ENCODE results near the gene GALNT2. TPM values are rescaled to one million over a fixed set of nuclear protein-coding genes. Genes with fewer than 3 reads are reported as not detected.

Gene GALNT2
- total and polyA plus RNA-seq, 9 donors, result 30.3 to 89.2 (median 79.2) TPM

DNA sequence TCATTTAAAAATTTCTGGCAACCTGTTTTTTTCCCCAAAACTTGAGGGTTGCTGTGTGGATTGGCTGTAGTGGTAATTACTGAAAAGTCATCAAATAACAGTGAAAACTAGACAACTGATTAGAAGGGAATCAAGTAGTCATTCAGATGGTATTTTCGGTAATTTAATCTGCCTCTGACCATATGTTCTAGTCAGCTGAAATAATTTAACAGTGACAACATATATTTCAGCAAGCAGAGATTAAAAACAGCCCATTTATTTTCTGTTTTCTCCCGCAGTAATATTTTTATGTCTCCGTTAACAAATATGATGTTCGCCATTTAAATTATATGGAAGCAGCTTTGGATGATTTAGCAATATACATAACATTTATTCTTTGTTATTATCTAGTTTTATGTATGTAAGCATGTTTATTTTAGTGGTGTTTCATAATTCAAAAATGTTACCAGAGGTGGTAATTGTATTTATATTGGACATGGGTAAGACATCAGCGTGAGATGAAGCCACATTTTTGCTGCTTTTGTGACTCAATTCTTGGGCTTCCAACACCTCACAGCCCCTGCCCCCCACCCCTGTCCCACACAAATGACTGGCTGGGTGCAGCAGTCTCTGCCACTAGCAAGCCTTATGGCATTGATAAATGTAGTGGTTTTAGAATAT is 104.4 kb downstream of the GALNT2 start:
- no peaks in the 10 kb centered on the region for H3K27me3 ChIP-seq (ENCODE audit: control insufficient read depth, insufficient read depth, low read length)
- H3K9me3 ChIP-seq (replicated peaks; ENCODE audit: control insufficient read depth, low read depth, low read length), result peaks cover 2% of the 10 kb centered on the region
- H3K4me3 ChIP-seq (ENCODE audit: low read length), result no peak overlapping the region
- DNase-seq, result peak; percentile 65
- H3K27ac ChIP-seq (ENCODE audit: low read length), result peak overlapping the region; percentile 54
- no CpG with 5 or more reads among the region's 5 CpGs for WGBS (ENCODE audit: insufficient coverage)
- H3K4me1 ChIP-seq (ENCODE audit: control insufficient read depth, insufficient read depth, low read length), result peaks cover 43% of the 10 kb centered on the region
- H3K36me3 ChIP-seq (ENCODE audit: control insufficient read depth, insufficient read depth, low read length), result no peaks in the 10 kb centered on the region

DNA sequence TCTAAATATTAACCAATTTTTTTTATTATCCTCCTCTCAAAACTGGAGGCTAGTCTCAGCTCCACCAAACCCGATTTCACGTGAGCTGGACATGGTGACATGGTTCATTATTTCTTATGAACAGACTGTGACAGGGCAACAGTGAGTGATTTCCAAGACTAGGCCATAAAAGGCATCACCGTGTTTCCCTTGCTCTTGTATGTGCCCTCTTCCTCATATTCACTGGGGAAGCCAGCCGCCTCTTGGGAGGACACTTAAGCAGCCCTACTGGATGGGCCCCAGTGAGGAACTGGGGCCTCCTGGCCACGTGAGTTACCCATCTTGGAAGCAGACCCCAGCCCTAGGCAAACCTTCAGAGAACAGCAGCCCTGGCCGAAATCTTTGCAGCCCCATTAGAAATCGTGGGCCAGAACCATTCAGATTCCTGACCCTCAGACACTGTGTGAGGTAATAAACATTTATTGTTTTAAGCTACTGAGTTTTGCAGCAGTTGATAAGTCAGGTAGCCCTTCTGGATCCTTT is 105.0 kb downstream of the GALNT2 start:
- DNase-seq, result no peak
- Histone ChIP-seq H3K9me3 (replicated peaks; ENCODE audit: control insufficient read depth, low read depth, low read length) (peaks cover 2% of the 10 kb centered on the region), H3K36me3 (ENCODE audit: control insufficient read depth, insufficient read depth, low read length) (no peaks in the 10 kb centered on the region), H3K27me3 (ENCODE audit: control insufficient read depth, insufficient read depth, low read length) (no peaks in the 10 kb centered on the region), H3K4me1 (ENCODE audit: control insufficient read depth, insufficient read depth, low read length) (peaks cover 48% of the 10 kb centered on the region), H3K4me3 (ENCODE audit: low read length) (no peak overlapping the region), H3K27ac (ENCODE audit: low read length) (peak overlapping the region; percentile 54)
- WGBS (ENCODE audit: insufficient coverage), result 77% methylated on average over 7 of the region's 7 CpGs

- Histone ChIP-seq H3K9me3 (replicated peaks; ENCODE audit: control insufficient read depth, low read depth, low read length) (no peaks in the 10 kb centered on the region), H3K36me3 (ENCODE audit: control insufficient read depth, insufficient read depth, low read length) (no peaks in the 10 kb centered on the region), H3K4me1 (ENCODE audit: control insufficient read depth, insufficient read depth, low read length) (peaks cover 56% of the 10 kb centered on the region), H3K27ac (ENCODE audit: low read length) (no peak overlapping the region), H3K27me3 (ENCODE audit: control insufficient read depth, insufficient read depth, low read length) (no peaks in the 10 kb centered on the region), H3K4me3 (ENCODE audit: low read length) (no peak overlapping the region)
- WGBS (ENCODE audit: insufficient coverage), result 90% methylated on average over 5 of the region's 11 CpGs
- DNase-seq, result no peak
Observed at GRCh38 chr1:230173187-230173975, 106.3 kb downstream of the GALNT2 start.

DNA sequence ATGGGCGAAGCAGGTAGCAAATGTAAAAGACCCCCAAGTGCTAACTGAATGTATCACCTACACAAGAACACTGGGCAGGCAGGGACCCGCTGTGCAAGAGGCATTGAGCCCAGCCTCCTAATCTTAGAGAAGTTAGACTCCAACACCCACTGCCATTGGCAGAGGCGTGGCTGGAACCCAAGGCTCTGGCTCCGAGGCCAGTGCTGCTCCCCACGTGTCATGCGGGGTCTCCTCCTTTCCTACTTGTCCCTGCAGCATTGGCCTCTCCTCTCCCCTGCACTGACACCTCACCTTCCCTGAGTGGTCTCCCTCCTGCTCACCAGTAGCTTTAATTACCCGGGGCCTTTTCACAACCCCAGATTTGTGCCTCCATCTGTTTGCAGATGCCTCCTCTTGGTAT is 107.0 kb downstream of the GALNT2 start:
- H3K27me3 ChIP-seq (ENCODE audit: control insufficient read depth, insufficient read depth, low read length), result no peaks in the 10 kb centered on the region
- peaks cover 56% of the 10 kb centered on the region for H3K4me1 ChIP-seq (ENCODE audit: control insufficient read depth, insufficient read depth, low read length)
- DNase-seq, result no peak
- H3K27ac ChIP-seq (ENCODE audit: low read length), result no peak overlapping the region
- H3K9me3 ChIP-seq (replicated peaks; ENCODE audit: control insufficient read depth, low read depth, low read length), result no peaks in the 10 kb centered on the region
- H3K4me3 ChIP-seq (ENCODE audit: low read length), result no peak overlapping the region
- 83% methylated on average over 6 of the region's 7 CpGs for WGBS (ENCODE audit: insufficient coverage)
- H3K36me3 ChIP-seq (ENCODE audit: control insufficient read depth, insufficient read depth, low read length), result peaks cover 3% of the 10 kb centered on the region

DNA sequence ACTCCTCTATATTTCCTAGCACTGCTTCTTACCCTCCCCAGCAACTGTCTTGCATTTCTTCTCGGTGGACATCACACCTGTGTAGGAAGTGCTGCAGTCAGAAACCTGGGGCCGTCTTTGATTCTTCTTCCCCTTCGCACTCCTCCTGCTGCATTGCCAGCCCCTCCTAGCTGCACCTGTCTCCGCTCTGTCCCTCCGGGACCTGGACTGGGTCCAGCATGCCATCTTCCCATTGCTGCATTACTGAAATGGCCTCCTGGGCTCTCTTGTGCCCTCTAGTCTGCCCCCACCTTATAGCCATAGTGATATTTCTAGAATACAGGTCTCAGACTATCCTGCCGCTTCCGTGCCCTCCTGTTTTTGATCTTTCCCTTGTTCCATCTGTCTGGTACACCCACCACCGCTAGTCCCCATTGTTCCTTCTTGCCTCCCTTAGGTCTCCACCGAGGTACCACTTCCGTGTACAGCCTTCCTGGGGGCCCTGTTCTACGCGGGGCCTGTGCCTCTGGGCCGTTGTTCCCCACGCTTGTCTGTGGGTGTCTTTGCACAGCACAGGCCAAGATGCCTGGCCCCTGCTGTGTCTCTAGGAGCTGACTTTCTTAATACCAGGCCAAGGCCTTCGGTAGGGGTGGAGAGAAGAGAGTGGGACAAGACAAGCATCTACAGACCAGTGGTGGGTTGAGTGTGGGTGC is 107.6 kb downstream of the GALNT2 start:
- peaks cover 3% of the 10 kb centered on the region for H3K36me3 ChIP-seq (ENCODE audit: control insufficient read depth, insufficient read depth, low read length)
- H3K4me3 ChIP-seq (ENCODE audit: low read length), result no peak overlapping the region
- peaks cover 56% of the 10 kb centered on the region for H3K4me1 ChIP-seq (ENCODE audit: control insufficient read depth, insufficient read depth, low read length)
- H3K27me3 ChIP-seq (ENCODE audit: control insufficient read depth, insufficient read depth, low read length), result no peaks in the 10 kb centered on the region
- no peak for DNase-seq
- H3K9me3 ChIP-seq (replicated peaks; ENCODE audit: control insufficient read depth, low read depth, low read length), result no peaks in the 10 kb centered on the region
- H3K27ac ChIP-seq (ENCODE audit: low read length), result no peak overlapping the region
- WGBS (ENCODE audit: insufficient coverage), result 87% methylated on average over 15 of the region's 15 CpGs

- Histone ChIP-seq H3K27me3 (ENCODE audit: control insufficient read depth, insufficient read depth, low read length) (no peaks in the 10 kb centered on the region), H3K36me3 (ENCODE audit: control insufficient read depth, insufficient read depth, low read length) (peaks cover 3% of the 10 kb centered on the region), H3K9me3 (replicated peaks; ENCODE audit: control insufficient read depth, low read depth, low read length) (no peaks in the 10 kb centered on the region), H3K4me3 (ENCODE audit: low read length) (no peak overlapping the region), H3K27ac (ENCODE audit: low read length) (no peak overlapping the region), H3K4me1 (ENCODE audit: control insufficient read depth, insufficient read depth, low read length) (peaks cover 51% of the 10 kb centered on the region)
- WGBS (ENCODE audit: insufficient coverage), result no CpG with 5 or more reads among the region's 4 CpGs
- DNase-seq, result no peak
Observed at GRCh38 chr1:230175163-230175747, 108.2 kb downstream of the GALNT2 start.

DNA sequence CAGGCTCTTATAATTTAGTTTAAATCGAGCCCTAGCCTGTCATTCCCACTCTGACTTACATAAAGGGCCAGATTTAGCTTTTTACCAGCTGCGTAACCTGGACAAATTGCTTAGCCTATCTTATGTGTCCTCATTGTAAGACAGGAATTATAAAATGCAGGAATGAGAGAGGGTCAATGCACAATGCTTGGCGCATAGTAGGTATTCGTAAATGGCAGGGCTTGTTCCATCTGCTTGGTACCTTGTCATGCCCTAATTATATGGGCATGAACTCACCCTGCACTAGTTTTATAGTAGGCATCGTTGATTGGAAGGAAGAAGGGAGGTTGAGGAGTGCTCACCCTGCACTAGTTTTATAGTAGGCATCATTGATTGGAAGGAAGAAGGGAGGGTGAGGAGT is 108.8 kb downstream of the GALNT2 start:
- DNase-seq, result no peak
- Histone ChIP-seq H3K4me3 (ENCODE audit: low read length) (no peak overlapping the region), H3K36me3 (ENCODE audit: control insufficient read depth, insufficient read depth, low read length) (peaks cover 3% of the 10 kb centered on the region), H3K4me1 (ENCODE audit: control insufficient read depth, insufficient read depth, low read length) (peaks cover 47% of the 10 kb centered on the region), H3K27ac (ENCODE audit: low read length) (no peak overlapping the region), H3K27me3 (ENCODE audit: control insufficient read depth, insufficient read depth, low read length) (no peaks in the 10 kb centered on the region), H3K9me3 (replicated peaks; ENCODE audit: control insufficient read depth, low read depth, low read length) (no peaks in the 10 kb centered on the region)
- 40% methylated on average over 1 of the region's 5 CpGs for WGBS (ENCODE audit: insufficient coverage)

- no CpG with 5 or more reads among the region's 4 CpGs for WGBS (ENCODE audit: insufficient coverage)
- H3K4me1 ChIP-seq (ENCODE audit: control insufficient read depth, insufficient read depth, low read length), result peaks cover 45% of the 10 kb centered on the region
- no peaks in the 10 kb centered on the region for H3K9me3 ChIP-seq (replicated peaks; ENCODE audit: control insufficient read depth, low read depth, low read length)
- no peaks in the 10 kb centered on the region for H3K27me3 ChIP-seq (ENCODE audit: control insufficient read depth, insufficient read depth, low read length)
- peaks cover 3% of the 10 kb centered on the region for H3K36me3 ChIP-seq (ENCODE audit: control insufficient read depth, insufficient read depth, low read length)
- no peak overlapping the region for H3K27ac ChIP-seq (ENCODE audit: low read length)
- no peak overlapping the region for H3K4me3 ChIP-seq (ENCODE audit: low read length)
- DNase-seq, result no peak
Observed at GRCh38 chr1:230176326-230176725, 109.3 kb downstream of the GALNT2 start.

DNA sequence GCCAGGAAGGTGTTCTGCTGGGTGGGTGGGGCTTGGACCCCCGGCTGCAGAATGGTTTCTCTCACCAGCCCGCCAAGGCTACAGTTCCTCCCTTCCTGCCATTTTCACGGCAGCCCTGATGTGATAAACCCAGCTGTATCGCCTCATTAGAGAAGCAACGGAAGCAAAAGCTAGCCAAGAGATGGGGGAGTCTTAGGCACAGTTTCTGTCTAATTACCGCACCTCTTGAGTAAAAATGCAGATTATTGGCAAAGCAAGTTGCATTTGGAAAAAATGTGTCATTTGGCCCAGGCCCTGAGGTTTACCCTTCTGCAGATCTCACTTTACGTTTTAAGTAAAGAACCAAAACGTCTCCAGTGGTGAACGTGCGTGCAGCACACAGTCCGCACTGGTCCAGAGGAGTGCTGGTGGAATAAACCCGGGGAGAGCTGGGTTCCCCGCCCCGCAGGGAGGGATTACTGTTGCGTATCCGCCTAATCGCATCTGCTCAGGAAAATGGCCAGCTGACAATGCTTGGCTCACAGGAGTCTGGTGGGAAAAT is 109.9 kb downstream of the GALNT2 start:
- WGBS (ENCODE audit: insufficient coverage), result 4% methylated on average over 12 of the region's 17 CpGs
- Histone ChIP-seq H3K4me1 (ENCODE audit: control insufficient read depth, insufficient read depth, low read length) (peaks cover 42% of the 10 kb centered on the region), H3K27me3 (ENCODE audit: control insufficient read depth, insufficient read depth, low read length) (no peaks in the 10 kb centered on the region), H3K27ac (ENCODE audit: low read length) (peak overlapping the region; percentile 78), H3K9me3 (replicated peaks; ENCODE audit: control insufficient read depth, low read depth, low read length) (no peaks in the 10 kb centered on the region), H3K36me3 (ENCODE audit: control insufficient read depth, insufficient read depth, low read length) (peaks cover 3% of the 10 kb centered on the region), H3K4me3 (ENCODE audit: low read length) (peak overlapping the region; percentile 21)
- peak; percentile 93 for DNase-seq

All from muscle of leg (tissue), 11 donors.